HG02885 (cell line): ENCODE measurements around the gene OR52I2.
A peak's percentile ranks its signal among the peaks of the same experiment; 100 is the strongest.

ENCODE experiments used
- ATAC-seq: cut with Tn5 transposase; IDR thresholded peaks from one replicate; pipeline ENCODE4 v1.9.1; 2021; ENCODE audit warnings: mild to moderate bottlenecking; ENCODE audit not compliant: unreplicated experiment, poor library complexity

OR52I2 gene

GRCh38 chr11:4607096-4607495 is 25.6 kb downstream of the OR52I2 start:
- no peak for ATAC-seq

DNA sequence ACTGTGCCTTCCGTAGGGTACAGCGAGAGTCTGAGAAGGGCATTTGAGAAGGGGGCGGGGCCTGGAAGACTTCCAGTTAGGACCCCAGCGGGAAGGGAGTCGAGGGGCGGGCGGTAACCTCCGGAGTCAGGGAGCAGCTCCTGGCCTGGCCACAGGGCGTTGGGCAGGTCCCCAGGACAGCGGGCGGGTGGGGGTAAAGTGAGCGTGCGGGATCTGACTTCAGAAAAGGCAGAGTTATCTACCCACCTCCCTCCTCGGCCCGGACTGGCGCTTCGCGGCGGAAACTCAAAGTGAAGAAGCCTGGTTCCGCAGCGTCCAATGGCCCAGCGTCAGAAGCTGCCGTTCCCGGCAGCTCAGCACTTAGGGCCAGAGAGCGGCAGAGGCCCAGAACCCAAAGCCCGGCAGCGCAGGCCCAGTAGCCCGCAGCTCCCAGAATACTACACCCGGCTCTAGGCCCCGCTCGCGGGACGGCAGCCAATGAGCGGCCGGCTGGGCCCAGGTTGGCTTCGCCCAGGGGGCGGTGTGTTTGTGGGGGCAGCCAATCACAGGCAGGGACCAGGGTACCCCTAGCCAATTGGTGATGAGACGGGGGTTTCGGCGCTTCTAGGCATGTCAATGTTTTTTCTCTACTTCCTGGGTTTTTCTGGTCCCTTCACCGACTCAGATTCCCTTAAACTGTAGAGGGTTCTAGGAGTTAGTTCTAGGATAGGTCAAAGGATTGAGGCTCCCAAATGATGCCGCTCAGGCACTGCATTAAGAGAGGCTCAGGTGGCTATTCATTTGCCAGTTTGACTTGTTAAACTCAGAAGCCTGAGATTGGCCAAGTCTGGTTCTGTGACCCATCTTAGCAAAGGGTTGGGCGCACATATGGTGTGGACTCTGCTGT is 26.5 kb downstream of the OR52I2 start, which contains the start of gene TRIM68:
Gene TRIM68, minus strand, starts transcription at position 451 of the 886 bp plus-strand sequence. CDS start 2,727 bp downstream, outside the sequence.
- ATAC-seq, result peak; percentile 100

- no peak for ATAC-seq
Observed at GRCh38 chr11:4610258-4610935, 28.9 kb downstream of the OR52I2 start.

DNA sequence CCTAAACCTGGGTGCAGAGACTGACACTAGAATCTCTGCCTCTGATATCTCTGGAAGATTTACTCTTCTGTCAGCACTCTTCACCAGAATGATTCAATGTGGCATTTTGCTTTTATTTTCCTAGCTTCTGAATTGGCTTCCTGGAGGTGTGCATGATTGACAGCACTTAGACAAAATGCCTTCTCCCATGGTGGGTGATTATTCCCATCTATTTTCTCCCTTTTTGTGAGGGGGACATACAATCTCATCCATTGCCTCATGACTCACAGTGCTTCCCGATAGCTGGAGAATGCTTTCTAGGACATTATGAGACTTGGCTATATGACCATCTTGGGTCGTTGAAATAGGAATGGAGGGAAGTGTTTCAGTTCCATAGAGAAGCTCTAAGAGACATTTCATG is 30.4 kb downstream of the OR52I2 start:
- no peak for ATAC-seq

- no peak for ATAC-seq
Observed at GRCh38 chr11:4615856-4616444, 34.4 kb downstream of the OR52I2 start.

DNA sequence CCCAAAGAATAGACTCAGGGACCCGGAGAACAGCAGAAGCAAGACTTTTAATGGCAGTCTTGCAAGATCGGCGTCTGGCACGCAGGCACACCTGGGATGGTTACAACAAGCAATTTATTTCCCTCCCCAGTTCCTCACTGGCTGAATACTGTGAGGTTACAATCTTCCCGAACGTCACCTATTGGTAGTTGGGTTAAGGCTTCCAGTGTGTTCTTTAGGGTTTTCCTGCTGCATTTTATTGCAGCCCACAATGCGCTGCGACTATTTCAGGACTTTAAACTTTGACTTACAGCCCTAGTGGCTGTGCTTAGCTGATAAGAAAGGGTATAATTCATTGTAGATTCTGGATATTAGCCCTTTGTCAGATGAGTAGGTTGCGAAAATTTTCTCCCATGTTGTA is 38.0 kb downstream of the OR52I2 start:
- no peak for ATAC-seq

DNA sequence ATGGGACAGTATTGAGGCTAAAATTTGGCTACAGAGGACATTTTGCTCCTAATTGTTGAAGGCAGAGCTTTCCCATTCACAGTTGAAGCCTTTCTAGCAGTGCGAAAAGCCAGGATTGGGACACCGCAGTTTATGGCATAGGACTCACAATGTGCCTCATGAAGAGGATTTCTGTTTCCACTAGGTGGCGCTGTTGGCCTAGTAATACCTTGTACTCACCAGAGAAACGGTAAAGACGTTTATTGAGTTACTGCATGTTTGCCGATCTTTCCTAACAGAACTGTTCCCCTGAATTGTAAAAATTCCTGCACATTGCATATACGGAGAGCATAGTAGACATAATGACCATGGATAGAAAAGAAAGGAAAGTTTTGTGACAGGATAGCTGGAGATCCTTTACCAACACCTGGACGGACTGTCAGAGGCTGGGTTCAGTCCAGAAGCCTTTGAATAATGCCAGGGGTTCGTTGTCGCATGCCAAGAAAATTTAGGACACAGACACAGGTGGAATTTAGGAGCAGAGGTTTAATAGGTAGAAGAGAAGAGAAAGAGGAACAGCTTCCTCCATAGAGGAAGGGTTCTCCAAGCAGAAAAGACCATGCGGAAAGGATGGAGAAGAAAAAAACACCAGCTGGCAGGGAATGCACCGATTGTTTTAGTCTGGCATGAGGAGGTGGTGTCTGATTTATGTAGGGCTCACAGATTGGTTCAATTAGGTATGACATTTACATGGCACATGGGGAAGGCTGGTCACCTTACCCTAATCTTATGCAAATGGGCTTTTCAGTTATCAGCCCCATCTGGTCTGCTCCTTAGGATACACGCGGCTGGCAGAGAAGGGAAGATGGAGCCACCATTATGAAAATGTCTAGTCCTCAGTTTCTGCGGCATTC is 44.9 kb downstream of the OR52I2 start:
- ATAC-seq, result peak; percentile 83

- ATAC-seq, result no peak
Observed at GRCh38 chr11:4636136-4636535, 54.6 kb downstream of the OR52I2 start.

DNA sequence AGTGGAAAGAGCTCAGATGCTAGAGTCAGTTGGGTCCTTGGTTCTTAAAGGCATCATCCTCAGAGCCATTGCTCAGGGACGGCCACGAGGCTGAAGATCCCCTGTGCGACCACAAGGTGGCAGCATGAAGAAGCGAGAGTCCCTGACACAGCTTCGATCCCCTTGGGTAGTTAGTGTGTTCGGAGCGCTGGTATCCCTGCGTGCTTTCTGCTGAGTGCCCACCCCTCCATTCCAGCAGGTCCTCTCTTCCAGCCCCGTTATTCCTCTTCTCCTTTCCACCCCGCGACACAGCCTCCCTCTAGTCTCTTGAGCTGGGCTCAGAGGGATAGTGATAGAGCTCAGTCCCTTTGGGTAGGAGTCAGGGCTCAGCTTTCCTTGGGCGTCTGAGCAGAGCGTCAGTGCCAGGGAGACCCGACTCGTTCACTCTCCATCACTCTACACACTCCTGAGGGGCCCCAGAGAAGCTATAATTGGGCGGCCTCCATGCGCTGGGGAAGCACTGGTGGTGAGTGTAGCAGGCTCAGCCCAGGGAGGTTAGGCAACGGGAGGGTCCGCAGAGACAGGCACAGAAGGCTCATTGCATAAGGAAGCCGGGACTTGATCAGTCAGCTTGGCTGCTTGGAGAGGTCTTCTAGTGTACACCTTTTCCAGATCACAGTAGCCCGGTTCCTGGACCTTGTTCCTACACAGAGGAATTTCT is 55.6 kb downstream of the OR52I2 start, which contains the start of gene OR51D1:
Gene OR51D1, plus strand, starts transcription at position 516 of the 700 bp plus-strand sequence. CDS start 2,314 bp downstream, outside the sequence.
- peak; percentile 96 for ATAC-seq

- ATAC-seq, result no peak
Observed at GRCh38 chr11:4637662-4638047, 56.1 kb downstream of the OR52I2 start.

- no peak for ATAC-seq
Observed at GRCh38 chr11:4639931-4640330, 58.4 kb downstream of the OR52I2 start.

GRCh38 chr11:4641501-4641900 is 60.0 kb downstream of the OR52I2 start:
- no peak for ATAC-seq

DNA sequence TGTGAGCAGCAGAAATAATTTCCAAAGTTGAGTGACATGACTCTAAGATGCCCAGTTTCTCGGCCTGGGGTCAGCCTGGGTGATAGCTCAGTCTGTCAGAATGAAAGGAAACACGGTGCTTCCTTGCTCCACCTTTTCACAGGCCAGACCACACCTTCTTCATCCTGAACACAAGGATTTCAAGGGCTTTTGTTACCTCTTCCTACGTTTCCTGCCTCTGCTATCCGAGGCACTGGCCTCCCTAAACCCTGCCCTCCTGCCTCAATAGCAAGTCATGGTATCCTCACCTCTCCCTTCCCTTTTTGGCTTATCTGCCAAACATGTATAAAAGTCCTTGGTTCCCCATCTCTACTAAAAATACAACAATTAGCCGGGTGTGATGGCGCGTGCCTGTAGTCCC is 60.5 kb downstream of the OR52I2 start:
- ATAC-seq, result no peak
